Effector memory CD8-positive, alpha-beta T cell (primary cell): ENCODE results near the gene KRTAP5-2.

Experiments
- ATAC-seq: fragments of 150-1000 bp; cut with Tn5 transposase; replicated peaks from 2 replicates; pipeline ENCODE4 v1.10.0; 2021; ENCODE audit warnings: mild to moderate bottlenecking, moderate library complexity
- DNase-seq, 3 experiments: peaks; one replicate each; pipeline ENCODE4 v3.0.0; 2021
- H3K27ac Mint-ChIP-seq, 2 donors: one replicate each; pipeline ENCODE4 v1.8.0; 2022; ENCODE audit warnings: mild to moderate bottlenecking in 2 of 2, mixed read lengths in 2 of 2, moderate library complexity in 2 of 2
- H3K27me3 Mint-ChIP-seq, 2 donors: one replicate each; pipeline ENCODE4 v1.8.0; 2022; ENCODE audit warnings: mixed read lengths in 2 of 2
- H3K36me3 Mint-ChIP-seq: one replicate; pipeline ENCODE4 v1.8.0; 2022; ENCODE audit warnings: mild to moderate bottlenecking, moderate library complexity, mixed read lengths; ENCODE audit not compliant: insufficient read depth
- H3K4me1 Mint-ChIP-seq, 2 donors: one replicate each; pipeline ENCODE4 v1.8.0; 2022; ENCODE audit warnings: low read depth in 2 of 2, mixed read lengths in 2 of 2
- H3K4me3 Mint-ChIP-seq, 2 donors: one replicate each; pipeline ENCODE4 v1.8.0; 2022; ENCODE audit warnings: mild to moderate bottlenecking in 2 of 2, mixed read lengths in 2 of 2, moderate library complexity in 2 of 2
- H3K9me3 Mint-ChIP-seq, 2 donors: one replicate each; pipeline ENCODE4 v1.8.0; 2022; ENCODE audit warnings: mixed read lengths in 2 of 2

The KRTAP5-2 gene

DNA sequence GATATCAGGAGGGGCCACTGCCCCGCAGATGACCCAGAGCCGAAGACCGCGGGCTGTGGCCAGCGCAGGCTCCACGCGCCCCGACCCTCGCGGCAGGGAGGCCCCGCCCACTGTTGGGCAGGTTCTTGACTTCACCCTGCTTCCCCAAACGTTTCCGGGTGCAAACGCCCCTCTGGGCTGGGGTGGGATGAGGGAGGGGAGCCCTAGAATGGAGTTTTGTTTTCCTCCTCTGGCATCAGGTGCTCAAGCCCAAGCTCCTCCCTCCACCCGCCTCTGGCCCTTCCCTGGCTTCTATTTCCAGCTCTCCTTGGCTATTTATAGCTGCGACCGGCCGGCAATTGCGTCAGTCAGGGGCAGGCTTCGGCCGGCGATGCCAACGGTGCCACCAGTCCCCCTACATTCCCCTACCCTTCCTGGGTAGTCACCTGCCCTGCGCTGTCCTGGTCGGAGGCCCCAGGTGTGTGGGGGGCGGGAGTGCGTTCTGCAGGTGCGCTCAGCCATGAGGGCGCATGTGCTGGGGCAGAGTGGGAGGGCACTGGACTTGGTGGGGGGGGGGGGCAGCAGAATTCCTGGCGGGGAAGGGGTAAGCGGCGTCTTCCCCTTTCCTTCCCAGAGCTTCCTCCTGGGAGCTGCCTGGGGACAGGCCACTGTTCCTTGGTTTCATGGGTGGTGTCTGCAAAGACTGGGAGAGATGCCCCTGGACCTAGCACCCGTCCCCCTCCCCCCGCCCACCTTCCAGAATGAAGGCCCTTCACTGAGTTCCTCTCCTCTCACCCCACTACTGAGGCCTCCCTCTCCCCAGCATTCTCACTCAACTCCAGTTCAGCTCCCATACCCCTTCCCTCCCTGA is 49.6 kb downstream of the KRTAP5-2 start:
- Mint-ChIP-seq H3K27me3 (peaks cover 21 to 62% of the 10 kb centered on the region in 2 donors), H3K9me3 (no peaks in the 10 kb centered on the region), H3K4me3 (peak overlapping the region; percentile 18 to 27), H3K4me1 (peaks cover 3 to 10% of the 10 kb centered on the region in 2 donors), H3K27ac (peak overlapping the region in 1 of 2 donors; percentile 60), H3K36me3 (peaks cover 6% of the 10 kb centered on the region)
- ATAC-seq (no peak), DNase-seq (no peak)

DNA sequence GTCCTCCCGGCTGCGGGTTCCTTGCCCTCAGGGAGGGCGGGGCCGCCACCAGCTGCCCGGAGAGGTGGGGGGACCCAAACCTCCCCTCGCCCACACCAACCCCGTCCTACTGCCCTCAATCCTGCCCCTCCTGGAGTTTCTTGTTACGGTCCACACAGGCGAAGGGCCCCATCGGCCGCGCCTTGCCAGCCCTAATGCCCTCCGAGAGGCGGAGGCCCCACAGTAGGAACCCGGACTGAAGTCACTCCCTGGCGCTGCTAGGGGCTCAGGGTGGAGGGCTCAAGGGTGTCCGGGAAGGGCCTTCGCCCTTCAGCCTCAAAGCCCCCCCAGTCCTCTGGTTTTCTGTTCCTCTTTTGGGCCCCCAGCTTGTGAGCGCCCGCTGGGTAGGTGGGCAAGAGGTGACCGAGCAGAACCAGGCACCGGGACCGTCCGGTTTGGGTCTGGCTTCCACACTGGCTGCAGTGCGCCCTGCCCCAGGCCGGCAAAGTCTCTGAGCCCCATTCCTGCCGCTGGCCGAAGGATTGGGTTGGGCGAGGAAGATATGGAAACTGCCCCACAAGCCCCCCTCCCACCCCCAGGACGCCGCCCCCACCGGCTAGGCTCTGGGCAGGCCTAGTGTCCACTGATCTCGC is 50.5 kb downstream of the KRTAP5-2 start:
- peak; percentile 5 for ATAC-seq

More for the DNA sequence above, 50.5 kb downstream of the KRTAP5-2 start:
- peaks cover 21 to 54% of the 10 kb centered on the region in 2 donors for H3K27me3 Mint-ChIP-seq
- H3K4me1 Mint-ChIP-seq: peaks cover 3 to 10% of the 10 kb centered on the region in 2 donors
- no peak overlapping the region for H3K27ac Mint-ChIP-seq
- DNase-seq: no peak
- H3K4me3 Mint-ChIP-seq: peak overlapping the region; percentile 69 to 74
- H3K36me3 Mint-ChIP-seq: peaks cover 4% of the 10 kb centered on the region
- no peaks in the 10 kb centered on the region for H3K9me3 Mint-ChIP-seq
